Measurements from ENCODE around the gene BRAF.

GRCh38 chr7:140928491-140929309 is 4.0 kb upstream of the BRAF start:
- no peak for TF ChIP-seq ZNF660 (tag by site-specific recombination; IDR thresholded peaks at IDR 0.05)
- no peak for TF ChIP-seq ZNF776 (tag by site-specific recombination; IDR thresholded peaks at IDR 0.05; ENCODE audit: borderline replicate concordance)
- TF ChIP-seq ZNF114 (tag by site-specific recombination; IDR thresholded peaks at IDR 0.05) = no peak

Data from HEK293 (cell line).